Sigmoid colon (tissue), 4 donors: ENCODE measurements around the gene HECTD4.

ENCODE experiments used
- POLR2A ChIP-seq, 2 donors: fragments of 450-650 bp; IDR thresholded peaks; one replicate each; pipeline ENCODE4 v1.6.1; 2016; ENCODE audit warnings: antibody characterized with exemption in 2 of 2, mild to moderate bottlenecking in 2 of 2, moderate library complexity in 2 of 2
- POLR2AphosphoS5 ChIP-seq, 4 donors: sonication (generic); formaldehyde crosslinking; IDR thresholded peaks; one replicate each; pipeline ENCODE4 v1.6.1; 2017; ENCODE audit warnings: antibody characterized with exemption in 4 of 4

- TF ChIP-seq POLR2A (IDR thresholded peaks at IDR 0.05) (no peak), POLR2AphosphoS5 (IDR thresholded peaks at IDR 0.05) (no peak)
Measured at GRCh38 chr12:112362310-112362709, 19.9 kb downstream of the HECTD4 start.
